ENCODE results near the gene TENT5C. TPM values are rescaled to one million over a fixed set of nuclear protein-coding genes. Genes with fewer than 3 reads are reported as not detected.
A peak's percentile ranks its signal among the peaks of the same experiment; 100 is the strongest.

The TENT5C gene
- total and polyA plus RNA-seq, 9 of the 15 experiments (the other 6 are each of a cell fraction or from before 2014, with no cell fraction given) = 1.8 to 7.7 (median 4.0) TPM

DNA sequence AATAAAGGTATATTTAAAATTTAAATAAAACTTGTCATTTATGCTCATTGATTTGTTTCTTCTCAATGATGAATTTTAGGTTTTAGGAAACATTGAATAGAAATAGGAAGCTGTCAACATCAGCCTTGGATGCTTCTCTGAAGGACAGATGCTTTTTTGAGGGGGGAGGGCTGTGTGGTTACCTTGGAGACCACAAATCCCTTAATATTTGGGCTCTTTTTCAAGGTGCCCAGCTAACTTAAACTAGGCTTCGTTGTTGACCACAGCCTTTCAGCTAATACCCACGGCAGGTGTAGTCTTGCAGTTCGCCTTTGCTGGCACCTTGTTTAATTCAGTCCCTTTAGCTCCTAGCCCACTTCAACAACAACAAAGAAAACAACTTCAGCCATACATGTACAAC is 22.5 kb downstream of the TENT5C start:
- Histone ChIP-seq H2AFZ (ENCODE audit: low read depth, low read length) (no peak overlapping the region), H3K4me2 (ENCODE audit: insufficient read depth, low read length) (no peak overlapping the region), H3K4me3 (no peak overlapping the region), H4K20me1 (replicated peaks; ENCODE audit: control insufficient read depth, insufficient read depth, low read length) (no peaks in the 10 kb centered on the region), H3K9me1 (ENCODE audit: control insufficient read depth, insufficient read depth, low read length) (no peaks in the 10 kb centered on the region), H3K27ac (ENCODE audit: extremely low read depth, low read depth, low read length) (no peak overlapping the region), H3K9me3 (replicated peaks; ENCODE audit: control insufficient read depth, insufficient read depth, low read depth, low read length) (no peaks in the 10 kb centered on the region), H3K36me3 (ENCODE audit: control insufficient read depth, insufficient read depth, low read length) (peaks cover 13% of the 10 kb centered on the region), H3K9ac (ENCODE audit: insufficient read depth in 1 of 2, low read depth in 2 of 2, low read length in 2 of 2) (no peak overlapping the region), H3K4me1 (replicated peaks in 1 of 2; ENCODE audit: control insufficient read depth in 2 of 2, insufficient read depth in 2 of 2, low read length in 2 of 2) (peaks cover 6 to 21% of the 10 kb centered on the region in 2 experiments), H3K79me2 (ENCODE audit: control insufficient read depth, insufficient read depth, low read length) (no peaks in the 10 kb centered on the region), H3K27me3 (ENCODE audit: control insufficient read depth in 2 of 2, insufficient read depth in 2 of 2, low read length in 2 of 2) (no peaks in the 10 kb centered on the region)
- WGBS (ENCODE audit: insufficient coverage, low coverage, missing lambda C conversion rate) = 71% methylated on average over 3 of the region's 3 CpGs
- intact Hi-C loops (cut with micrococcal nuclease) = no loop called here
- no peak for FAIRE-seq
- ChIA-PET POLR2A (interaction anchor here (0.6 to 24.8 kb wide), 10 partner anchors 9 to 957 kb away, joined by 3 to 383 read pairs (median 4); partner anchors contain the start of genes TENT5C and TTF2), CTCF (ENCODE audit: low intra/inter-chr PET ratio) (no interaction called here)
- ATAC-seq = no peak
- in situ Hi-C loops (cut with MboI) = no loop called here
- DNase-seq (ENCODE audit: extremely low read depth in 1 of 4, low spot score in 3 of 4) = no peak
- no TSS peak for BruUV-seq (replicated peaks)
- TF ChIP-seq MAX (CRISPR knock-in tag; IDR thresholded peaks at IDR 0.05) (no peak), RFX1 (IDR thresholded peaks at IDR 0.05) (peak; percentile 52; the same call in 1 of the 2 replicates), BCOR (IDR thresholded peaks at IDR 0.05) (no peak), CHAMP1 (IDR thresholded peaks at IDR 0.05) (no peak), ZKSCAN8 (CRISPR knock-in tag; IDR thresholded peaks at IDR 0.05) (no peak)

Data from K562 (cell line).